HG03066 (cell line): Measurements from ENCODE around the gene SMARCA4.

Experiments used
- ATAC-seq: cut with Tn5 transposase; IDR thresholded peaks from one replicate; pipeline ENCODE4 v1.9.1; 2021; ENCODE audit warnings: low read depth; ENCODE audit not compliant: unreplicated experiment

SMARCA4 gene

GRCh38 chr19:10960314-10961072 lies at the start of gene SMARCA4:
TSS of gene SMARCA4 (plus strand) at chr19:10961030. CDS start at chr19:10984152, 23,122 bp downstream.
- ATAC-seq, result peak; percentile 58

DNA sequence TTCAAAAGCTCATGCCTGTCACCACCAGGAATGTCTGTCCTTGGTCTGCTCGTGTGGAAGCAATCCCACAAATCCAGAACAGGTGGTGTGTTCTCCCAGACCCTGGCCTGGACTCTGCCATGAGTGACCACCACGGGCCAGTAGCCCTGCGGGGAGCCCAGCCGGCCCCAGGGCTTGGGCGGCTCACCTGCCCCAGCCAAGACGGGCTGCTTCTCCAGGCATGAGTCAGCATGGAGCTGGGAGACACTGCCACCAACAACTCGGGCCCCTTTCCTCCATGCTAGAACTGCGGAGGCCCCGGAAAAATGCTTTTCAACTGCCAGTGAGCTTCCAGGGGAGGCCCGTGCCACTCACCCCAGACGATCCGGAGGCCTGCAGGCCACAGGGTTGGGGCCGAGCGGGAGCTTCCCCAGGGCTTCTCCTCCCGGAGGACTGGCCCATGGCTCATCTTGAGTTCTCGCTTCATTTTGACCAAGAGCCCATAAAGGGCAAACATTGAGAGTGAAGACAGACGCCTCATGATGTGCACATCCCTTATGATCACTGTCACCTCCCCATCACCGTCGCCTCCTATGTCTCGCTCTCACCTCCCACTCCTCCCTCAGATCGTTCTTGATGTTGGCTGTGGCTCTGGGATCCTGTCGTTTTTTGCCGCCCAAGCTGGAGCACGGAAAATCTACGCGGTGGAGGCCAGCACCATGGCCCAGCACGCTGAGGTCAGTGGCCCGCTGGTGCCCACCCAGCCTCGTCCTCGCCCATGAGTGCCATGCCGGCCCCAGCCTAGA lies 49.1 kb upstream of the SMARCA4 start:
- ATAC-seq, result no peak

DNA sequence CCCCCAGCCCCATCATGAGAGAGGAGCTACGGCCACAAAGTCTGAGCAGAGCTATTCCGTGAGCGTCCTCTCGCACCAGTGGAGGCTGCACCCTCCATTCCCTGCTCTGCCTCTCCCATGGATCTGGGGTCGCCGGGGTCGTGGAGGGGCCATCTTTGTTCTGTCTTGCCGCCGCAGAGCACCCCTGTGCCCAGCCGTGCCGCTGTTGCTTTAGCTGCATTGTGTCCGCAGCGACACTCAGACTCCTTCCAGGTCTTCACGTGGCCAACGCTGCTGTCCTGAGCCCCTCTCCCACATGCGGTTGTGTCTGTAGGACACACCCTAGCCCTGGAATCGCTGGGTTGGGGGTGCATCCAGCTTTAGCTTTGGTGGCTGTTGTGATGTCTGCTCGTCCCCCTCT lies 48.2 kb upstream of the SMARCA4 start:
- ATAC-seq, result no peak

- no peak for ATAC-seq
These were observed 47.0 kb upstream of the SMARCA4 start for GRCh38 chr19:10913716-10914340.

DNA sequence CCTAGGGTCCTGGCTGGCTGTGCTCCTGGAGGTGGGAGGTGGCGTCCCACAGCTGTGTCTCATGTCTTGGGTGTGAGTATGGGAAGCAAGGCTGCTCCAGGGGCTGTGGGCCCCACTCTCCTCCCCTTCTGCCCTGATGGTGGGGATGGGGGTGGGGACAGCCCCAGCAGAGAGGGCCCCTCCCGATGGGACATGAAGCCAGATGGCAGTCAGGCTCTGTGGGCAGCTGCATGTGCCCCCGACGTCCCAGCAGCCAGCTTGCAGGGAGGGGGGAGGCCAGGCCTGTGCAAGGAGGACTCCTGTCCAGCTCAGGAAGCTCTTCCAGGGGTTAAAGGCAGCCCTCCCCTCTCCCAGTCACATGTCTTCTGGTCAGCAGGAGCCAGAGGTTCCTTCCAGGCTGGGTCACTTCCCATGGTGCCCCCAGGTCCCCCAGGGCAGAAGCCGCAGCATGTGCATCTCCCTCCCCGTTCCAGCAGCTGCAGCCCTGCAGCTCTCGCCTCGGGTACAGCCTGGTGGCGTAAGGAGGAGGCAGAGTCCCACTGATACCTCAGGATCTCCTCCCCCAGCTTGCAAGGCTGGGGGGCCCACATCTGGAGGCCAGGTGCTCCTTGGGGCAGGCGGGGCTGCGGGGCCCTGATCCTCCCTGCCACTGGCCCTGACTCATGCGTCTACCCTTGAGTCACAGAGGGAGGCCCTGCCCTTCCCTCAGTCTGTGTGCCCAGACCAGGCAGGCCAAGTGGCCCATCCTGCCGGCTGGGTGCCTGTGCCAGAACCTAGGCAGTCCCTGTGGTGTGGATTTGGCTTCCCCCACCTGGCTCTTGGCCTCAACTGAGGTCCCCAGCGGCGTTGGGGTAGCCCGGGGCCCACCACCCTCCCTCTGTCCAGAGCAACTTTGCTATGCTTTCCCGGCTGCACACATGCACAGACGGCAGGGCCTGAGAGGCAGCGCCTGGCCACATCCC lies 45.4 kb upstream of the SMARCA4 start:
- no peak for ATAC-seq

GRCh38 chr19:10916602-10917001 lies 44.2 kb upstream of the SMARCA4 start:
- ATAC-seq, result no peak

DNA sequence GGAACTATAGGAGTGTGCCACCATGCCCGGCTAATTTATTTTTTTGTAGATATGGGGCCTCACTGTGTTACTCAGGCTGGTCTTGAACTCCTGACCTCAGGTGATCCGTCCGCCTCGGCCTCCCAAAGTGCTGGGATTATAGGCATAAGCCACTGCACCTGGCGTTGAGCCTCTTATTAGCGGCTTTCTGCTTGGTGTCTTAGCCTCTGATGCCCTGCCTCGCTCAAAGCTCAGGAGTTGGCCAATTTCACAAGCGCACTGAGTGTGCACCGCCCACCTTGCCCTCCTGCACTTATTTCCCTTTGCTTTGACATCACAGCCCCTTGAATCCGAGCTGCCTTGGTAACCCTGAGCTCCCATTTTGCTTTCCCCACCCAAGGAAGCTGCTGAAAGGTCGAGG lies 42.5 kb upstream of the SMARCA4 start:
- no peak for ATAC-seq

DNA sequence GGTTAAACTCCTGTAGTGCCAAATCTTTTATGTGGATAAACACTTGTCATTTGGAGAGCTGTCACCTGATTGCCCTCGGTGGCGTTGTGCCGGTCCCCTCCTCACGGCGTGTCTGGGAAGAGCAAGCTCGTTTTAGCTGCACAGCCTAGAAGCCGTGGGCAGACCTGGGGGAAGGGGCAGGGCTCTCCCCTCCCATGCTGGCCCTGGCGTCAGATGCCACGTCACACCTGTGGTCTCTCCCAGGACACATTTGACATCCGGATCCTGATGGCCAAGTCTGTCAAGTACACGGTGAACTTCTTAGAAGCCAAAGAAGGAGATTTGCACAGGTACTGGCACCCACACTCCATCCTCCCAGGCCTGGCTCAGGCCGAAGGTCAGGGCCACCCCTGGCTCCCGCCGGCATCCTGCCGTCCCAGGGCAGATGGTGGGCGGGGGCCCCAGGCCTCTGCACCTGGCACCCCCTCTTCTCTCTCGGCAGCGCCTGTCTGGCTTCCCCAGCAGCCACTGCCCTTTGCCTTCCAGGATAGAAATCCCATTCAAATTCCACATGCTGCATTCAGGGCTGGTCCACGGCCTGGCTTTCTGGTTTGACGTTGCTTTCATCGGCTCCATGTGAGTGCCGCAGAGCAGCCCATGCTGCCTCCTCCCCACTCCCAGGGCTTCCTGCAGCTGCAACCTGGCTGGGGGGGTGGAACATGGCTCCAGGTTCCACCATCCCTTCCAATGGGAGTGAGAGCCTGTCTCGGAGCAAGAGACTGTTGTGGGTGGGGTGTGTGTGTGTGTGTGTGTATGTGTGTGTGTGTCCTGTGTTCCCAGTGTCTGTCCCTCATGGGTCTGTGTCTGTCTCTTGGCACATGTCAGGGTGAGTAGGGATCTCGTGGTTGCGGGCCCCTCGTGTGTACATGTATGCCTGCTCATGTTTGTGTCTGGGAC lies 41.2 kb upstream of the SMARCA4 start:
- ATAC-seq, result no peak

DNA sequence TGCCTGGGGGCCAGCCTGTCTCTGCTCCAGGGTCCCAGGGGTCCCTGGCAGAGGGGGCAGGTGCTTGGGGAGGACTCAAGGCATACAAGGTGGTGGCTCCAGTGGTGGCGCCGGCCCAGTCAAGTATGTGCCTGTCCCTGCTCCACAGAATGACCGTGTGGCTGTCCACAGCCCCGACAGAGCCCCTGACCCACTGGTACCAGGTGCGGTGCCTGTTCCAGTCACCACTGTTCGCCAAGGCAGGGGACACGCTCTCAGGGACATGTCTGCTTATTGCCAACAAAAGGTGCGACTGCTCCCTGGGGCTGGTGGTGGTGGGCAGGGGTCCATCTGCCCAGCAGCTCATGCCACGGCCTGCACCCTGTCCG lies 40.6 kb upstream of the SMARCA4 start:
- no peak for ATAC-seq

DNA sequence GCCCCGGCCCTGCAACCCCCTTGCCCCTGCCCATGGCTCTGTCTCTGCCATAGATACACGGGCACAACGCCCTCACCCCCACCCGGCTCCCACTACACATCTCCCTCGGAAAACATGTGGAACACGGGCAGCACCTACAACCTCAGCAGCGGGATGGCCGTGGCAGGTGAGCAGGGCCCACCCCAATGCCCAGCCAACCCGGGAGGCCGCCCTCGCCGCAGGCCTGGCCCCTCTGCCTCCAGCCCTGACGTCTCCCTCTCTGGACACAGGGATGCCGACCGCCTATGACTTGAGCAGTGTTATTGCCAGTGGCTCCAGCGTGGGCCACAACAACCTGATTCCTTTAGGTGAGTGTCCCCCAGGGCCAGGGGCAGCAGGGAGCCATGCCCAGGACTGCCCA lies 40.0 kb upstream of the SMARCA4 start:
- ATAC-seq, result no peak

- ATAC-seq, result no peak
These were observed 39.5 kb upstream of the SMARCA4 start for GRCh38 chr19:10921199-10921909.

- no peak for ATAC-seq
These were observed 38.8 kb upstream of the SMARCA4 start for GRCh38 chr19:10921910-10922637.

- no peak for ATAC-seq
These were observed 38.2 kb upstream of the SMARCA4 start for GRCh38 chr19:10922638-10923014.

GRCh38 chr19:10923260-10924112 lies 37.3 kb upstream of the SMARCA4 start:
- no peak for ATAC-seq

- ATAC-seq, result no peak
These were observed 36.2 kb upstream of the SMARCA4 start for GRCh38 chr19:10924597-10924996.

DNA sequence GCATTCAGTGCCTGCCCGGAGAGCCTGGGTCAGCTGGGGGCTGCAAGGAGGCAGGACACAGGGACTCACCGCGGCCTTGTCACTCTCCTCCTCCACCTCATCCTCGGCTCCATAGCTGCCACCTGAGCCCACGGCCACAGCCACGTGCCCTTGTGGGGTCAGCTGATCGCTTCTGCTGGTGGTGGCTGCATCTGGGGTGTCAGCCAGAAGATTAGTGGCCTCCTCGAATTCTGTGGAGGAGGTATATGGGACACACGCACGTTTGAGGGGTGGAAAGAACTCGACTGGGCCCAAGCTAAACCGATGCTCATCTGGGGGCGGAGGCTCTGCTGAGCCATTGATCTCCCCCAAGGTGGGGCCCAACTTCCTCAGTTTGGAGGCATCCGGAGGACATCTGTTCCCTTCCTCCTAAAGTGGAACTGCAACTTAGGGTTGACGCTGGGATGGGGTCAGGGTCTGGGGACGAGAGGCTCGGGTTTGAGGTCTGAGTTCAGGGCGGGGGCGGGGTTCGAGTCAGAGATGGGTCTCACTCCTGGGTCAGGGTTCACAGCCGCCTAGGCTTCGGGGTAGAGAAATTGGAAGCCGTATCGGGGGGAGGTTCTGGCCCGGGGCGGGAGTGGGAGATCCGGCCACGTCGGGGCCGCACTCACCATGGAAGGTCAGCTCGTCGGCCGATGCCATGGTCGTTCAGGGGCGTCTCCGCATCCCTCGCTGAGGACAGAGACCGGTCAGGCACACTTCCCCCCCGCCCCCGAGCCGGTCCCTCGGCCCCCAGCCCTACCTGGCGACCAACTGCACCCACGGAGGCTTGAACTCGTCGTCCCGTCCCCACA lies 32.9 kb upstream of the SMARCA4 start:
- peak; percentile 17 for ATAC-seq
